Fibroblast of upper back skin (primary cell): Measurements from ENCODE around the gene DEFB124.
A peak's percentile ranks its signal among the peaks of the same experiment; 100 is the strongest.
"Not testable (repeated sequence)": the region's sequence is repeated elsewhere in the genome, so short reads cannot be mapped to it uniquely, and the experiment has no call there.

Experiments
- DNase-seq: peaks from one replicate; pipeline ENCODE4 v3.0.0-alpha.2; 2013

DEFB124 gene, protein sequence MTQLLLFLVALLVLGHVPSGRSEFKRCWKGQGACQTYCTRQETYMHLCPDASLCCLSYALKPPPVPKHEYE

DNA sequence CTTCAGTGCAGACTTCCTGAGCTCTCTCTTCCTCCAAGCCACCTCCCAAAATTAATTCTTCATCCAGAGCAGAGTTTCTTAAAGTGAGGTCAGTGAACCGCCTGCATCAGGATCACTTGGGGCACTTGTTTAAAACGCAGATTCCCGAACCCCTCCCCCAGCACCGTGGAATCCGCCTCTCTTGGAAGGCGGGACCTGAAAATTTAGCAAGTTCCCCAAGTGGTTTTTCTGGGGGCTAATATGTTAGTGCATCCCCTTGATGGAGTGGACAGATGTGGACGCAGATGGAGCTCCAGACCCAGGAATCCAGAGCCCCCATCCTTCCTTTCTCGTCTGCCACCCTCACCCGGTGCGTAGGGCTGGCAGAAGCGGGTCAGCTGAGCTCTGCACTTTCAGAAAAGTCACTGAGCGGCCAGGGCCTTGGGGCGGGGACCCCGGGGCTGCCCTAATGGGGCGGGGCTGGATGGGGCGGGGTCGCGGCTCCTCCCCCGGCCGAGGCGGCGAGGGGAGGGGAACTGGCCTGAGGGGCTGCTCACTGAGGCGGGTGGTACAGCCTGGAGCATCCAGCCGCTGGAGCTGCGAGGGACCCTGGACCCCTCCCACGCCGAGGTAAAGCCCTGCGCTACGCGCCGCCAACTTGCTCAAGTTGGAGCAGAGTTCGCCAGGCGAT is at the start of gene DEFB124, which contains the start of gene REM1:
Gene DEFB124 (minus strand): TSS at position 370 of the 670 bp plus-strand sequence. CDS start 2,114 bp downstream, outside the sequence.
Gene REM1 (plus strand): TSS at position 531 of the 670 bp plus-strand sequence. CDS start 1,158 bp downstream, outside the sequence.
- DNase-seq: no peak

DNA sequence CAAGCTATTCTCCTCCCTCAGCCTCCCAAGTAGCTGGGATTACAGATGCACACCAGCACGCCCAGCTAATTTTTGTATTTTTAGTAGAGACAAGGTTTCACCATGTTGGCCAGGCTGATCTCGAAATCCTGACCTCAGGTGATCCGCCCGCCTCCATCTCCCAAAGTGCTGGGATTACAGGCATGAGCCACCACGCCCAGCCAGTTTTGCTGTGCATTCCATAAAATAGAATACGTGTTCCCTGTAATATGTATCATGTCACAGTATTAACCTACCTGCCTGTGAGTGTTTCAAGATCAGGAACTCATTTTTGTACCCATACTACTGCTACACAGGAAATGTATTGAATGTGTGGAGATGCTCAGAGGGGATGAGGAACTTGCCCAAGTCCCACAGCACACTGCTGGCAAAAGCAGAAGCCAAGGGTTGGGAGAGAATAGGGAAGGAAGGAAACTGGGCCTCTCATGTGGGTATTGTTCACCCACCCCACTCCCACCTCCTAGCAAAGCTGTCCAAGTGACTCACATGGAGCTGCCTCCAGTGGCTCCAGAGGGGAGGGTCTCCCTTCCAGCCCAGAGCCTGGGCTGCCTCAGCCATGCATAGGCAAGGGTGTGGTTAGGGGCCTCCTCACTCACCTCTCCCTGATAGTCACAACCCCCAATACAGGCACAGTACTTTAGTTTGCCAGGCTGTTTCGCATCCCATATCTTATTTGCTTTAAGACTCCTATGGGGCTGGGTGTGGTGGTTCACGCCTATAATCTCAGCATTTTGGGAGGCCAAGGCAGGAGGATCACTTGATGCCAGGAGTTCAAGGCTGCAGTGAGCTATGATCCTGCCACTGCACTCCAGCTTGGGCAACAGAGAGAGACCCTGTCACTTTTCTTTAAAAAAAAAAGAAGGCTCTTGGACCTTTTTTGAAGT is 48.7 kb upstream of the DEFB124 start:
- peak; percentile 63 for DNase-seq

DNA sequence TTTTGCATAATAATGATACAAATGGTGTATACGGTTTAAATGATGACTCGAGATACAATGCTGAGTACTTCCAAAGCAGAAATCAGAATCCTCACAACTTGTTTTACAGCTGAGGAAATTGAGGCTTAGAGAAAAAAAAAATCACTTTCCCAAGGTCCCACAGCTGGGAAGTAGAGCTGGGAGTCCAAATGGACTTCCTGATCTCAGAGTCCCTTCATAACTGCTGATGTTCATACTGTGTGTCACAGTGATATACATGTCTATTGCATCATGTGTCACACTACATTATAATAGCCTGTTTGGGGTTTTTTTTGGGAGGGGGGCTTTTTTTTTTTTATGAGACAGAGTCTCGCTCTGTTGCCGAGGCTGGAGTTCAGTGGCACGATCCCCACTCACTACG is 47.8 kb upstream of the DEFB124 start:
- DNase-seq: no peak

DNA sequence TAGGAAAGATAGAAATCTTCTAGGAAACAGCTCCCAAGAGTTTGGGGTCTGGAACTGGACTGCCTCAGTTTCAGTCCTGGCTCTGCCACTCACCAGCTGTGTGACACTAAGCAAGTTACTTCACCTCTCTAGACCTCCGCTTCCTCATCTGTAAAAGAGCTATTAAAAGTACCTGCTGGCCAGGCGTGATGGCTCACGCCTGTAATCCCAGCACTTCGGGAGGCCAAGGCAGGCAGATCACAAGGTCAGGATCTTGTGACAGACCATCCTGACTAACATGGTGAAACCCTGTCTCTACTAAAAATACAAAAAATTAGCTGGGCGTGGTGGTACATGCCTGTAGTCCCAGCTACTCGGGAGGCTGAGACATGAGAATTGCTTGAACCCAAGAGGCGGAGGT is 46.3 kb upstream of the DEFB124 start:
- not testable (repeated sequence) for DNase-seq

DNA sequence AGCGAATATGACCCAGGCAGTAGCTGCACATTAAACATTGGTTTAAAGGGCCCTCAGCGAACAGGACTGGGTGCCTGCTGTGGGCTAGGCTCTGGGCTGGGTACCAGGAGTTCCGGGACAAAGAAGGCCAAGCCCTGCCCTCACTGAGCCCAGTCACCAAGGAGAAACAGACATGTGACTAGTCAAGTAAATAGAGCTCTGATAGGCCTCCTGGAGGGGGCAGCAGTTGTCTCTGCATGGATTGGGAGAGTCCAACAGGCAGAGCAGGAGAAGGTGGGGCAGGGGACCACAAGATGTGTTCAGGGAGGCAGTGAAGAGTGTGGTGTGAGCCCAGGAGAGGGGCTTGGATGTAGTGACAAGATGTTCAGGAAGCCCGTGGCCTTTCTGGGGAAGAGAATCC is 42.4 kb upstream of the DEFB124 start:
- DNase-seq: peak; percentile 44

DNA sequence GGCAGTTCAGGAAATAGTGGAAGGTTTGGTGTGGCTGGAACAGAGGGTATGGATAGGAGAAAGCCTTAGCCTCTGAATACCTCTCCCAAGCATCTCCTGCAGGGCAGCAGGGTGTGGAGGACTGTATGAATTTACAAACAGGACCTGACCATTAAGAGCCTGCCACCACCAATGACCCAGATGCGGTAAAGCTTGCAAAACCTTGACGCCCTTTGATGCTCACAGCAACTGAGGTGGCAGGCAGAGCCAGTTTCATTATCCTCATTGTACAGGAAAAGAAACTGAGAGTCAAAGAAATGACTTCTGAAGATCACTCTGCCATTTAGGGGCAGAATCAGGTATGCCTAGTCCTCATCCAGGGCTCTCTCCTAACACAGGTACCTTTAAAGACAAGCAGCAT is 41.7 kb upstream of the DEFB124 start:
- DNase-seq: no peak

DNA sequence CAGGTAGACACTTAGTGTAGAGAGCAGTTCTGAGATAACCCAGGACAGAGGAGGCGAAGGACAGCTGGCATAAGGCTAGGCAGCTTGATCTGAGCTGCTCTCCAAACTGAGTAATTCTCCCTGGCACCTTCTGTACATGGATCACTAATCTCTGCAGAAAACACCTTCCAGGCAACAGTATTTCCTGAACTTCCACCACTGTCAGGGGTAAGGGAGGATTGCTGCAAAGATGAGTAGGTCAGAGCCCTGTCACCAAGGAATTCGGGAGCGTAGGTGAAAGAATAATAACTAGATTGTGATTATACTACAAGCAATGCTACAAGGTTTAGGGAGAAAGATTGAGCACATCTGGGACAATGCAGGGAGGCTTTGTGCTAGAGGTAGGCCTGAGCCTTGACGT is 41.2 kb upstream of the DEFB124 start:
- no peak for DNase-seq

DNA sequence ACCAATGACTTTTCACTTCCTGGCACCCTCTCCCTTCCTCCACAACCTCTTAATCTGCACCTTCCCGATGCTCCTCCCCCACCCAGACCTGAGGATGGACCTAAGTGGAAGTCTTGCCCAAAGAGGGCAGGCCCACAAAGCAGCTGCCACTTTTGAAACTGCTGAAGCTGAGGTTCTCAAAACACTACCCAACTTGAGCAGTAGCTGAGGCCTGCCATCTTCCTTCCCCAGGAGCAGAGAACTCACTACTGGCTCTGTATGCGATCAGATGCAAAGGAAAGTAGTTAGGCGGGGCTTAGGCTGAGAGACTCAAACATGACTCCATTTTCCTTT is 40.8 kb upstream of the DEFB124 start:
- DNase-seq: no peak

DNA sequence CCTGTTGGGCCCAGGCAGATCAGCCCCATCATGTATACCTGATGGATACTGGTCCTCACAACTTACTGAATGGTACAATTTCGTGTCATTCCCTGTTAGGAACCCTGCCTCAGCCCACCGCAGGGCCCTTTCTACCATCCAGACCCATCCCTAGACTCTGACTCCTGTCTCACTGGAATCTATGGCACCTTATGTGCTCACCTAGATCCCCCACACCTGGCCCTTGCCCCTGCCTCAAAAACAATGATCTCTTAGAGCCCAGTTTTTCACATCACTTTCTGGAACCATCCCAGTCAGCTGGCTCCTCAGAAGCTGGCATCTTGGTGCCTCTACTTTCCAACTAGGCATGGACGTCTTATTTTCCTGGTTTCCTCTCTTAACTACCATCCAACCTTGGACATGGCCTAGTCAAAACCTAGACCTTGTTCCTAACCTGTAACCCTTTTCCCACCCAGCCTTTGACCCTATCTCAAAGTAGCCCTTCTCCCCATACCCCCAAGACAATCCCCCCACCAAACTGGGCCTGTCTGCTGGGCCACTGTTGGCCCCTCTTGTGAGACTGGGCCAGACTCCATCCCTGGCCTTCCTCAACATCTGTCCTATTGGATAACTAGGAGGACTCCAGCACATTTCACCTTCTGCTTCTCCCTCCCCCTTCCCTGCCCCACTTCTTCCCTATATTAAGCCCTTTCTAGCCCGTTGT is 40.3 kb upstream of the DEFB124 start:
- DNase-seq: no peak

DNA sequence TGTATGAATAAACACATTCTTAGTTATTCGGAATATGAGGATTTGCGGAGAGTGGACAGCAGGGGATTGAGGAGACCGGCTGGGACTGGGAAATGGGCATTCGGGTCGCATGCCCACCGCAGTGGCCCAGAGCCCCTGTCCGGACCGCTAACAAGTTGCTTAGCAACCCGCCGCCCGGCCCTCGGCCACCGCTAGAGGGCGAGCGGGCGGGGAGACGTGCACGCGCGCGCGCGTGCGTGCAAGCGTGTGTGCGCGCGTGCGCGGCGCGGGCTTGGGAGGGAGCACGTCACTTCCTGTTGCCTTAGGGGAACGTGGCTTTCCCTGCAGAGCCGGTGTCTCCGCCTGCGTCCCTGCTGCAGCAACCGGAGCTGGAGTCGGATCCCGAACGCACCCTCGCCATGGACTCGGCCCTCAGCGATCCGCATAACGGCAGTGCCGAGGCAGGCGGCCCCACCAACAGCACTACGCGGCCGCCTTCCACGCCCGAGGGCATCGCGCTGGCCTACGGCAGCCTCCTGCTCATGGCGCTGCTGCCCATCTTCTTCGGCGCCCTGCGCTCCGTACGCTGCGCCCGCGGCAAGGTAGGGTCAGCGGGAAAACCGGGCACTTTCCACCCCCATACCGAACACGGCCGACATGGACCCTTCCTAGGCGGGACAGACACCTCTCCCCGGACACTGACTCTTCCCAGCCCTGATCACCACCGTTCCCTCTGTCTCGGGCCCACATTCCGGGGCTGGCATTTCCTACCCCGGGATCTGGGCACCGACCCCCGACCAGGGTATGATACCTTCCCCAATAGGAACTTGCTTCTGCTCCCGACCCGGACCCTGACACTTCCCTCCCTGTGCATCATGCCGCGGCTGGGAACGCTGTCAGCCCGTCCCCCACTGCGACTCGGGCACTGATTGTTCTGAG is 39.5 kb upstream of the DEFB124 start, which contains the start of gene HM13:
Gene HM13 (plus strand): TSS at position 289 of the 918 bp plus-strand sequence. CDS start 110 bp downstream, at position 399.
- DNase-seq: peak; percentile 87

DNA sequence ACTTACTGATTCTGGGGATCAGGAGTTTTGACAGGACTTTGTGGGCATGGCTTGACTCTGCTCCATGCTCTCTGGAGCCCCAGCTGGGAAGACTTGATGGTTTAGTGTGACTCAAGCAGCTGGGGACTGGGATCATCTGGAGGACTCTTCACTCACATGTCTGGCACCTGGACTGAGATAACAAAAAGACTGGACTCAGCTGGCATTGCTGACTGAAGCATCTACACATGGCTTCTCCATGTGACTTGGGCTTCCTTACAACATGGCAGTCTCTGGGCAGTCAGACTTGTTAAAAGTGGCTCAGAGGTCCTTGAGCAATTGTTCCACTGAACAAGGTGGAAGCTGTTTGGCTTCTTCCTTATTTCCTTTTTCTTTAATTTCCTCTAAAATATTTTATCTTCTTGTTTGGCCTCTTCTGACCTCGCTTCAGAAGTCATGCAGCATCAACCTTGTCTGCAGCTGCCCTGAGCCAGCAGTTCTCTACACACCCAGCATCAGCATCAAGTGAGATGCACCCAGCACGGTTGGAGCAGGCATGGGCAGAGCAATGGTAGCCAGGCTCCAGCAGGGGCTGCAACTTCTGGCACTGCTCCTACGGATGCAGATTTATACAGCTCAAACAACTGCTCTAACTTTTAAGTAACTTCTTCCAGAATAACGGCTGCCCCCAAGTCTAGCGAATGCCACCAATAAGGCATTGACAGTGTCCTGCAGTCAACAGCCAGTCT is 33.8 kb upstream of the DEFB124 start:
- no peak for DNase-seq

DNA sequence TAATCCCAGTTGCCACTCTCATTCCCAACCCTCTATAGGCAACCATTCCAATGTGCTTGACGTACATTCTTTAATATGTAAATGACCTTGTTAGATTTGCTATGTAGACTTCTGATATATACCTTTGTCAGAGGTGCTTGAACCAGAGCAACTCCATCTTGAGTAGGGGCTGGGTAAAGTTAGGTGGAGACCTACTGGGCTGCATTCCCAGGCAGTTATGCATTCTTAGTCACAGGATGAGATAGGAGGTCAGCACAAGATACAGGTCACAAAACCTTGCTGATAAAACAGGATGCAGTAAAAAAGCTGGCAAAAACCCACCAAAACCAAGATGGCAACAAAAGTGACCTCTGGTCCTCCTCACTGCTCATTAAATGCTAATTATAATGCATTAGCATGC is 31.0 kb upstream of the DEFB124 start:
- no peak for DNase-seq

DNA sequence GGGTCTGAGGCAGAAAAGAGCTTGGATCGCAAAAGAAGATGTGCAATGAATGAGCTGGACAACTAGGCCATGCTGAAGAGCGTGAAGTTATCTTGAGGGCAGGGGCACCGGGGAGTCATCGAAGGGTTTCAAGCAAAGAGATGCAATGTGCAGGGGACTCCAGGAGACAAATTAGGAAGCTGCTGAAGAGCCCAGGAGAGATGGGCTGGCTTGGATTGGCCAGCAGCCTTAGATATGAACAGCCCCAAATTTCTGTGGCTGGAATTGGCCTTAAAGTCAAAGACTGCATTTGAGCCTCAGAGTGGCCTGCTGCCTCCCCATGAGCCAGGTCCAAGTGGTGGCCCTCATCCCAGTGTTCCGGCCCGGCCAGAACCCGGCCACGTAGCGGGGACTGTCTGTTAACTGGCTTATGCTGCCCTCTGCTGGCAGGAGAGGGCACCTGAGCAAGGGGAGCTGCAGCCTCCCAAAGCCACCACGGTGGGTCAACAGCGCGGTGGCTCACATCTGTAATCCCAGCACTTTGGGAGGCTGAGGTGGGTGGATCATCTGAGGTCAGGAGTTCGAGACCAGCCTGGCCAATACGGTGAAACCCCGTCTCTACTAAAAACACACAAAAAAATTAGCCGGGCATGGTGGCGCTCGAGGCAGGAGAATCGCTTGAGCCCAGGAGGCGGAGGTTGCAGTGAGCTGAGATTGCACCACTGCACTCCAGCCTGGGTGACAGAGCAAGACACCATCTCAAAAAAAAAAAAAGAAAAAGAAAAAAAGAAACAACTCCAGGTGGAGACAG is 28.2 kb upstream of the DEFB124 start:
- peak; percentile 76 for DNase-seq

DNA sequence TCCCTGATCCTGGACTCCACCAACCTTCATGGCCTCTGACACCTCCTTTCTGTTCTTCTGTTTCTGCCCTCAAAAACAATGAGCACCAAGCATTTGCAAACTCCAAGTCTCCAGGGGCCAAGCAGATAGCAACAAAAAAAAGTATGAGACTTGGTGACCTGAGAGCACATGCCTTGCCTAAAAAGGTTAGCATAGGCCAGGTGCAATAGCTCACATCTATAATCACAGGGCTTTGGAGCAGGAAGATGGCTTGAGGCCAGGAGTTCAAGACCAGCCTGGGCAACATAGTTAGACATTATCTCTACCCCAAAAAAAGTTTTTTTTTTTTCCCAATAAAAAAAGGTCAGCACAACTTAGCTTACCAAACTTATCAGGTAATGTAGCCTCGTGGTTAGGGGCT is 25.6 kb upstream of the DEFB124 start:
- no peak for DNase-seq

DNA sequence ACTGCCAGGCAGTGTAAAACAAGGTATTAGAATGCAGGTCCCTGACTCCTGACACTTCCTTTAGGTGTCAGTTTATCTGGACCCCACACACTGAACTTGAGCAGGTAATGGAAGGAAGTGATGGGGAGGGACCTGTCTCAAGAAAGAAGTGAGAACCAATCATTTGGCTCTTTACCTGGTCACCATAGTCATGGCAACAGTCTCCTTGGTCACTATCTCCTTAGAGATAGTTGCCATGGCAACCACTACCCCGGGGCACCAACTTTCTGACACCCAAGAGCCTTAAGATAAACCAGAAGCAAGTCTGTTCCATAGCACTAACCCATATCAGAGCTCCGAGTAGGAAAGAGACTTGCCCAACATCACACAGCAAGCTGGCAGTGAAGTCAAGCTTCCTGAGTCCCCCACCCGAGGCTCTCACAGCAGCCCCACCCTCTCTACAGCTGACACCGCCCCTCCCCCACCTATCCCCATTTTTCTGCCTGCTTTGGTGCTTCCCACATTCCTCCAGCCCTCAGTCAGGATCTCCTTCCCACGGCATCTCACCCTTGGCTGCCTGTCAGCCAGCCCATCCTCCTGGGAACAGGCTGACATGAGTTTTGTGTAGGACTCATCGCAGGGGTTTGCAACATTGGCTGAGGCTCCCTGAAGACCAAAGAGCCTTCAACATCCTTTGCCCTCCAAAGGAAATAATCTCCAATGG is 23.1 kb upstream of the DEFB124 start:
- DNase-seq: peak; percentile 91

DNA sequence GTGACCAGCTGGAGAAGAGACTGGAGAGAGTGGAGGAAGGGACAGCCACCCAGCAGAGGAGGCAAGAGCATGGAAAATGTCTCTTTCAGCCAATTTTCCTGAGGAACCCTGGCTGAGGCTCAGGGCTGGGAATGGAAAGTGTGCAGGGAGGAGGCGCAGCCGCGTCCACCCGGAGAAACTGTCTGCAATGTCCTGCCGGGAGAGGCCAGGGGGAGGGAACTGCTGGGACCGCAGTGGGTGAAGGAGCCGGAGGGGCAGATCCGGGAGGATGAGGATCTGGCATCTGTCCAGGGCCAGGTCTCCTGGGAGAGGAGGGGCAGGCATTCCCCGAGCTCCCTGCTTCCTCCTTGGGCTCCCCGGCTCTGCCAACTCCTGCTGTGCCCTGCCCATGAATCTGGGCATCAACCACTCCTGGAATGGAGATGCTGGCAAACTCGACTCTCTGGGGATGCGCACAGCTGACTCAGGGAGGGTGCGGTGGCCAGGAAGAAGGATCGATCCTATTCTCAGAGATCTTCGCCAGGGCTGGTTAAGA is 21.9 kb upstream of the DEFB124 start:
- peak; percentile 49 for DNase-seq

DNA sequence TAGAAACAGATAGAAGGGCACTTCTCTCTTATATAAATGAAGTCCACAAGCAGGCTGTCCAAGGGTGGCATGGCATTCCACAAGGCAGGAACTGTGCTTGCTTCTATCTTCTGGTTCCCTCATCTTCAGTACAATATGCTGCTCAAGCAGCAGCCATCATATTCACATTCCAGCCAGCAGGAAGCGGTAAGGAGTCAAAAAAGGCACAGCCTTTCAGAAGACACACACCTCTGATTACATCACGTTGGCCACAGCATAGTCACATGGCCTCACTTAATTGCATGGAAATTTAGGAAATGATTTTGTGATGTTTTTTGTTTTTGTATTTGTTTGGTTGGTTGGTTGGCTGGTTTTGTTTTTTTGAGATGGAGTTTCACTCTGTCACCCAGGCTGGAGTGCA is 19.2 kb upstream of the DEFB124 start:
- peak; percentile 46 for DNase-seq

DNA sequence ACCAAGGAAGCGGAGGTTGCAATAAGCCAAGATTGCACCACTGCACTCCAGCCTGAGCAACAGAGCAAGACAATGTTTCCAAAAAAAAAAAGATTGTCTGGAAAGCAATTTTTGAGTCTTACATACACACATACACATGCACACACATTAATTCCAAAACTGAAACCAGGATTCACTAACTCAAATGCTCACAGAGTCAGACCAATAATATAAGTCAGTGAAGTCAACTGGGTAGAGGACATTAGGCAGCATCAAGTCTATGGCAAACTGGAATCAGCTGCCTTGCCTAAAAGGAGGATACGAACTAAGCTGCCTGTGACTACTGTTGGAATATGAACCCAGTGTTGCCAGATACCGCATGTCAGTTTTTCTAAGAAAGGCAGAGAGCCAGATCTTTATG is 15.8 kb upstream of the DEFB124 start:
- DNase-seq: no peak

DNA sequence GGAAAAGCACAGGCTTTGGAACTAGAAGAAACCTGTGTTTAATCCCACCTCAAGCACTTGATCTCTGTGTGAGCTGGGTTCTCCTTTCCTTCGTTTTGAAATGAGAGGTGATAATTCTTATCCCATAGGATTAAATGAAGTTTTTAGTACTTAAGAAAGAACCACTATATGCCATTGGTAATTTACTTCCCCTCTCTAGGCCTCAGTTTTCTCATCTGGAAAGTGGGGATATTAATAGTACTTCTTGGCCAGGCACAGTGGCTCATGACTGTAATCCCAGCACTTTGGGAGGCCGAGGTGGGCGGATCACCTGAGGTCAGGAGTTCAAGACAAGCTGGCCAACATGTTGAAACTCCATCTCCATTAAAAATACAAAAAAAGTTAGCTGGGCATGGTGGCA is 14.2 kb upstream of the DEFB124 start:
- no peak for DNase-seq

DNA sequence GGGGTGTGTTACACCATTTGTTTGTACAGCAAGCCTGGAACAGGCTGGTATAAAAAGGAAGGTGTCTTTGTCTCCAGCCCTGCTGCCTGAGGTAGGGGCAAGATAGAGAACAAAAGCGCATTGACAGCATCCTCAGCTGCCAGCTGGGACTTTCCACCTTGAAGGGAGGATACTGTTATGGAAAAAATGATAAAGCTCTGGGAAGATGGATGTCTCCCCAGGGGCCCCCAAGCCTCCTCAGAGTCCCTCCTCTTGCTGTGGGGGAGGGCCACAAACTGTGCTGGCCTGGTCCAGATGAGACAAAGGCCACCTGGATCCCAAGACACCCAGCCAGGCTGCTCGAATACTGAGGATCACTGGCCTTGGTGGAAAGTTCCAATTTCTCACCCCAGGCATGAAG is 13.2 kb upstream of the DEFB124 start:
- DNase-seq: no peak
